A549 treated with AZD9567 at 1 μM for 4 hours (cell line): ENCODE results near the gene TRPM2. TPM values are rescaled to one million over a fixed set of nuclear protein-coding genes. Genes with fewer than 3 reads are reported as not detected.

ENCODE experiments used
- total RNA-seq: library from RNA; stranded (reverse); fragments of 200-300 nt; extraction: Qiagen RNA extraction; gene quantifications from 5 replicates; pipeline ENCODE4 v1.2.3, GENCODE V29; 2022; ENCODE audit not compliant: insufficient read depth

Gene TRPM2
- total RNA-seq: 7.2 to 9.5 TPM (median 7.9 TPM) in 5 replicates

GRCh38 chr21:44353191-44353970 is at the start of gene TRPM2:
TSS of gene TRPM2 (plus strand) at chr21:44353621. CDS start at chr21:44353701, 80 bp downstream.

DNA sequence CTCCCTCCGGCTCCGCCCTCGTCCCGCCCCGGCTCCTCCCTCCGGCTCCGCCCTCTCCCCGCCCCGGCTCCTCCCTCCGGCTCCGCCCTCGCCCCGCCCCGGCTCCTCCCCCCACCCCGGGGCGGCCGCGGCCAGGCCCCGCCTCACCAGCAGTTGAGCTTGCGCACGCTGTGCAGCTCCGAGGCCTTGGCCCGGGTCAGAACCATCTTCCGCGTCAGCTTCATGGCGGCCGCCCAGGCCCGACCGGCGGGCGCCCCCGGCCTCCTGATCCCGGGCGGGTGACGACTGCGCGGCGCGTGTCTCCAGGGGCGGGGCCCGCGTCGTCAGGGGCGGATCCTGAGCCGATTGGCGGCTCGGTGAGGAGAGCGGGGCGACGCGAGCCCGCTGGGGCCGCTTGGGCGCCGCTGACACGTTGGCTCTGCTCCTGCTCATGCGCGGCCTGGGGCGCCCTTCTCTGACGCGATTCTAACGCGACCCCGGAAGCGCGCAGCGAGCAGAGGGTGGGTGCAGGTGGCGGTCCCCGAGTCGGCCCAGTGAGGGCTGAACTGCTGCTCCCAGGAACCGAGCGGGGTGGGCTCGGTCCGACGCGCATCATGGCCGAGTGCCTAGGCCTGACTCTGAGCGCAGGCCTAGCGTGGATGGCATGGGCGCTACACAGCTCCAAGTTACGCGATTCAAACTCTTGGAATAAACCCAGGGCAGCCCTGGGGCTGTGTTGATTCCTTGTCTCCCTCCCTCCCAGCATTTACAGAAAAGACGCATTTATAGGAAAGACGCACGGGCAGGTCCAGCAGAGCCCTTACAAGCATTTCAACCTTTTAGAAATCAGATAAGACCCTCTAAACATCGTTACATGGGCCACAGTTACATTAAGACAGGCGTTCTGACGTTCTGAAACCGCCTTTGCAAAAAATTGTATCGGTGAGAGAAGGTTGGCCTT is 14.2 kb upstream of the TRPM2 start, which contains the start of gene CFAP410:
Gene CFAP410 (minus strand): TSS at position 420 of the 940 bp plus-strand sequence. CDS start 196 bp downstream, at position 224.

GRCh38 chr21:44454747-44455523 is 101.5 kb downstream of the TRPM2 start, which contains the start of gene LRRC3:
TSS of gene LRRC3 (plus strand) at chr21:44455510. CDS start at chr21:44456645, 1,135 bp downstream.

Other genes starting within 250 kb of the TRPM2 start
- 1.2 to 4.1 TPM (median 1.8 TPM) in 5 replicates for gene PWP2, start 246.2 kb upstream of the TRPM2 start, total RNA-seq
- 2.6 to 3.3 TPM (median 3.3 TPM) in 4 of 5 replicates, not detected in the other for gene GATD3, start 219.9 kb upstream of the TRPM2 start, total RNA-seq
- 2.4 to 5.0 TPM (median 4.7 TPM) in 5 replicates for gene ICOSLG, start 112.7 kb upstream of the TRPM2 start, total RNA-seq
- not detected in 5 replicates for gene DNMT3L, start 91.7 kb upstream of the TRPM2 start, total RNA-seq
- not detected in 5 replicates for gene AIRE, start 67.7 kb upstream of the TRPM2 start, total RNA-seq
- 35.2 to 59.2 TPM (median 53.6 TPM) in 5 replicates for gene PFKL, start 53.6 kb upstream of the TRPM2 start, total RNA-seq
- 4.7 to 11.8 TPM (median 9.1 TPM) in 5 replicates for gene CFAP410, start 14.2 kb upstream of the TRPM2 start, total RNA-seq
- 1.6 to 2.8 TPM (median 2.4 TPM) in 5 replicates for gene LRRC3, start 101.9 kb downstream of the TRPM2 start, total RNA-seq
- gene KRTAP10-1, start 186.6 kb downstream of the TRPM2 start, total RNA-seq: not detected in 5 replicates
- gene KRTAP10-2, start 197.9 kb downstream of the TRPM2 start, total RNA-seq: not detected in 5 replicates
- not detected in 5 replicates for gene KRTAP10-3, start 205.2 kb downstream of the TRPM2 start, total RNA-seq
- gene KRTAP10-4, start 220.1 kb downstream of the TRPM2 start, total RNA-seq: not detected in 5 replicates
- gene KRTAP10-5, start 227.0 kb downstream of the TRPM2 start, total RNA-seq: not detected in 5 replicates
- gene KRTAP10-6, start 238.9 kb downstream of the TRPM2 start, total RNA-seq: not detected in 5 replicates
- not detected in 5 replicates for gene KRTAP10-7, start 247.0 kb downstream of the TRPM2 start, total RNA-seq